Renal cortex interstitium (tissue), 15 donors: ENCODE results near the gene IL1B. TPM values are rescaled to one million over a fixed set of nuclear protein-coding genes. Genes with fewer than 3 reads are reported as not detected.

Experiments
- DNase-seq, 11 donors: peaks; one replicate each; pipeline ENCODE4 v3.0.0-alpha.2; 2013; ENCODE audit warnings: low read depth in 9 of 11, low spot score in 4 of 11; ENCODE audit errors: extremely low read depth in 1 of 11
- long read RNA-seq, 16 experiments: transcript quantifications; one replicate each; lab custom pipeline, GENCODE V29; 2026
- polyA plus RNA-seq, 3 donors: library from polyadenylated mRNA; unstranded; fragments of 120-200 nt; gene quantifications; one replicate each; pipeline ENCODE4 v1.2.1, GENCODE V29; 2013; ENCODE audit not compliant: insufficient read length in 3 of 3

Gene IL1B
- 1 to 10 TPM in 1 of 3 donors, under 1 TPM in 2; 0.53 to 2.9 (median 0.64) TPM for polyA plus RNA-seq
- long read RNA-seq, donor 1: 0 reads
- long read RNA-seq, donor 2, partial matches to known transcripts: 0 of 1 reads
- long read RNA-seq, donor 2, other reads (novel, unspliced or antisense): 0 of 1 reads
- long read RNA-seq, donor 3: 0 reads
- long read RNA-seq, donor 4: 0 reads
- long read RNA-seq, donor 5: 0 reads
- long read RNA-seq, donor 6: 0 reads
- long read RNA-seq, donor 7: 0 reads
- long read RNA-seq, donor 8: 0 reads
- long read RNA-seq, donor 9: 0 reads
- long read RNA-seq, donor 10: 0 reads
- long read RNA-seq, donor 11: 0 reads
- long read RNA-seq, donor 12: 0 reads
- long read RNA-seq, donor 13: 0 reads
- long read RNA-seq, donor 14: 0 reads
- long read RNA-seq, donor 15: 0 reads
- long read RNA-seq, donor 16: 0 reads

- DNase-seq: no peak
These were observed at the start of gene IL1B for GRCh38 chr2:112836695-112837117. Gene IL1B (minus strand): TSS chr2:112836779. CDS start chr2:112836229, 550 bp downstream.

- no peak for DNase-seq
These were observed 49.7 kb upstream of the IL1B start for GRCh38 chr2:112886291-112886690.

- DNase-seq: no peak
These were observed 48.9 kb upstream of the IL1B start for GRCh38 chr2:112885506-112885902.

DNA sequence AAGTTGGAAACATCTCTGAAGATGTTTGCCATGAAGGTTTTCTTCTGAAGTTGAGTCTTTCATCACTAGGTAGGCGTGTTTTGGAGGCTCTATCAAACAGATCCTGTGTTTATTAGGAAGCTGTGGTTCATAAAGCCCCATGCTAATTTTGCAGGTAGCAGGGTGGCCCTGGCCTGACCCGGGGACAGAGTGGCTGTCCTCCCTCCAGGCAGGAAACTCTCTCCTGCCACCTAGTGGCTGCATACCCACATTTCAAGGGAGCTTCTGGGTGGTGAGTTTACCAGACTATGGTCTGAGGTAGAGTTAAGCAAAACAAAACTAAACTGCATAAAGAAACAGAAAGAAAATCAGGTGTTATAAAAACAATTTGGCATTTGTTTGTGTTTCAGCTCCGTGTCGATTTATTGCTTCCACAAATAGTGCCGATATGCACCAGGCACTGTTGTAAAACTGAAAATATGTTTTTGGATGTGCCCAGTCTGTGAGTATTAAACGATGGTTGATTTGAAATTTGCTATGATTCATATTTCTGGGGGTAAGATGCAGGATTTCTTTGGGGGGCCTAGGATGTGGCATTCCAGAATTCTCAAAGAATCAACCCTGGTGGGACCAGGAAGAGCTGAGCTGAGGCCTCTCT is 48.4 kb upstream of the IL1B start:
- DNase-seq: no peak

- DNase-seq: no peak
These were observed 47.1 kb upstream of the IL1B start for GRCh38 chr2:112883669-112884068.

DNA sequence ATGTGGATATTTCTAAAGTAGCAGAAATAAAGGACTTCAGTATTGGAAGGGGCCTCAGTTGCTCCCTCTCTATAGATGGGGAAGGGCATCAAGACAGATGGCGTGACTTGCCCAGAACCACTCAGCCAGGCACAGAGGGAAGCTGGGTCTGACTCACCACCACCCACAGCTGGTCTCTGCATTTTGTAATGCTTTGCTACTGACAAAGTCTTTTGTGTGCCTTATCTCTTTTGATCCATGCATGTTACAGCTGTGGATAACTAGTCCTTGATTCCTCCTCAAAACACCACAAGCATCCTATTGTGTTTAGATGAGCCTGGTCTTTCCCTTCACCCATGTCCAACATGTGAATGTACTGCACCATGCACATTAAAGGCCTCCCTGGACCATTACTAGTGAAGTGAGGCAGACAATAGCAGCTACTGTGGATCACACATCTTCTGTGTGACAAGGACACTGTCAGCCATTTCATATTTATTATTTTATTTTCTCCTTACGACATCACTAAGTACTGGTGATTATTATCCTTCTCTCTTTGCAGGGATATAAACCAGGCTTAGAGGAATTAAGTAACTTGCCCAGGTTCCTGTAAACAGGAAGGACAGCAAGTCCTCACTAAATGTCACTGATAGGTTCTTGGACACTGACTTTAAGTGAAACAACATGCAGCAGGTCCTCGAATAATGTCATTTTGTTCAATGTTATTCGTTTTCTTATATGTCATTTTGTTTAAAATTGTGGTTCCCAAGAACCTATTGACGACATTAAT is 44.8 kb upstream of the IL1B start:
- no peak for DNase-seq

DNA sequence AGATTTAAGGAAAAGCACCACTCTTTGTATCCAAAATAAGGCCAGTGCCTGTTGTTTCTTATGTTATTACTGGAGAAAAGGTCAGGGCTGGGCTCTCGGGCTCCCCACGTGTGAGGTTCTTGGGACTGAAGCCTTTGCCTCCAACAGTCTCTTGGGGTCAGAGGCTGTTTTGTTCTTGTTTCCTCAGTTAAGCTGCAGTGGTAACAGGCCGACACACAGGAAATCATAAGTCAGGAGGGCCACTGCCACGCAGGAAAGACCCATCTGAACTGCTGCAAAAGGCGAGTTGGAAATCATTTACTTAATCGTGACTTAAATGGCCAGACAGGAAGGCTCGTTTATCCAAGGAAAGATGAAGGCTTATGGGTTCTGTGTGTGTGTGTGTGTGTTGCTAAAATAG is 44.1 kb upstream of the IL1B start:
- no peak for DNase-seq

- no peak for DNase-seq
These were observed 43.5 kb upstream of the IL1B start for GRCh38 chr2:112880091-112880531.

DNA sequence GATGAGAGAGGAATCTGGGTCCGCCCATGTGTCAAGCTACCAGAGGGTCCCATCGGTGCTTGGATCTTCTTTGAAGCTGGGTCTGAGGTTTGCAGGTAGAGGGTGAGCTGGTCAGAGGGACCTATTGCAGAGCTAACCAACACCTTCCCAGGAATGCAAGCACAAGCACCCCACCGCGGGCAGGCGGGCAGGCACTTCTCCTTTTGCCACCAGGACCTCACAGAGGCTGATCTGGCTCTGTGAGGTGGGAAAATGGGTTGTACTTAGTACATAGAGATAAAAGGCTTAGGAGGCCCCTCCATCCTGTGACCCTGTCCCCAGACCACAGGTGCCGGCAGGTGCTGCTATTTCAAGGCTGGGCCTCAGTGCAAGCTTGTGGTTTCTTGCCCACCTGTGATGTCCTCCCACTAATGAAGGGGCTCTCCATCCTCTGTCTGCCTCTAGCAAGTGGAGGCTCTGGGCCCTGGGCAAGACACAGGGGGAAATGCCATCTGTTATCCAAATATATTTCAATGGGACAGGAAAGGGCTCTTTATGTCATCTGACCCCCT is 43.0 kb upstream of the IL1B start:
- DNase-seq: no peak

DNA sequence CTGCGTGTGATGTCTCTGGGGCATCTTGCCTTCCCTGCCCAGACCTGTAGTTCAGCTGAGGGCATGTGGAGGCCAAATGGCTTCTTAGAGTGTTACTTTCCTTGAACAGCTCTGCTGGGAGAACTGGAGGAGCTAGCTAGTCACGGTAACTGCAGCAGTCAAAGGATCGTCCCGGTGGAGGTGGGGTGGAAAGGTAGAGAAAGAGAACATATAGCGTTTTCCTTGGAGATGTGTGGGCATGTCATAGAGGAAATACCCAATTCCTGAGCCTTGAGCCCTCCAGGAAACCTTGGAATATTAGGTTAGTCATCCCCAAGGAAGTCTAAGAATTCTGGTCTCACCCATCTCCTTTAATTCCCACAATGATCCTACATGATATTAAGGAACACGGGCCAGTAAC is 40.8 kb upstream of the IL1B start:
- no peak for DNase-seq

GRCh38 chr2:112876971-112877361 is 40.4 kb upstream of the IL1B start:
- DNase-seq: no peak

DNA sequence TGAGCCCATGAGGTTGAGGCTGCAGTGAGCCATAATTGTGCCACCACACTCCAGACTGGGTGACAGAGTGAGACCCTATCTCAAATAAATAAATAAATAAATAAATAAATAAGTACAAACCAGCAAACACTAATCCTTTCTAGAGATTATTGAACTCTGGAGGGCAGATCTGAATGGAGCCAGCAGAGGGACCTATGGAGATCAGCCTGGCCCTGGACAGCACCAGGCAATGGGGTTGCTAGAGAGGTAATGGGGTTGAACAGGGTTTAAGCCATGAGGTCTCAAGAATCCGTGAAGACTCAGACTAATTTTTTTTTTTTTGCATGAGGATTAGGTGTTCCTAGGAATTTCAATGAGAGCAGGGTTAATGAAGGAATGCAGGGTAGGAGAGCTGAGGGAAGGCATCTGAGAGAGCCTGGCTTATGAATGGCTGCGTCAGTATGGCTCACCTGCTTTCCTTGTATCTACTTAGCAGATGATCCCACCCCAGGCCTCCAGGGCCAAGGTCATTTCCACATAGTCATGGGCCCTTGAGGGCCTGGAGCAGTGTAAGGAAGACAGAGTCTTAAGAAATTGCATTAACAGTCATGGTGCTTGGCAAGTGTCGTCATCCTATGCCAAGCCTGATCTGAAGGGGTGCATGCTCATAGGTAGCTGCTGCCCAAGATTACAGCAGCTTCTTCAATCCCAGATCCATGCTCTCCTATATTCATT is 39.8 kb upstream of the IL1B start:
- no peak for DNase-seq

- DNase-seq: no peak
These were observed 34.6 kb upstream of the IL1B start for GRCh38 chr2:112870841-112871835.

DNA sequence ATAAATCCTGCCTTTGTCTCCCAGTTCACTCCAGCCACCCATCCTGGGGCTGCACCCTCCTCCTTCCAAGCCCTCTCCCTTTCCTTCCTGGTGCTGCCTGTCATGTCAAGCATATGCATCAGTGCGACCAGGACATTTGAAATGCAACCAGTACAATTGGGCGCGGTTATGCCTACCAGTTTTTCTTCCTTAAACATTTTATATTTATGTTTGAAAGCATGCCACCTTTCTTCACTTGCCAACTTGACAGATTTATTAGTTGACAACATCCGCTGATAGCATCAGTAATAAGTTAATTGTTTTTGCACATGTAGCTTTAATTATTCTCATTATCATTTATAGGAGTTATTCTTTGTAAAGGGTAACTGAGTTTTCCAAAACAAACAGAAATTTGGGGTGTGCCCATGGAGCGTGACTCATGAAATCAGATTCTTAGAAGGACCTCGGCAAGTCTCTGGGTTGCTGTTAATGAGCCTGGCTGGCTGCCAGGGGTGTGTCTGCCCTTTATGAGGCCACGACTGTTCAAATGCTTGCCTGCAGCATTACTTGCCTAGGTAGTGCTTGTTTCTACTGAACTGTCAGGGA is 32.8 kb upstream of the IL1B start:
- peak; percentile 3 to 72 (median 44) for DNase-seq

GRCh38 chr2:112867701-112868631 is 31.4 kb upstream of the IL1B start:
- DNase-seq: no peak

DNA sequence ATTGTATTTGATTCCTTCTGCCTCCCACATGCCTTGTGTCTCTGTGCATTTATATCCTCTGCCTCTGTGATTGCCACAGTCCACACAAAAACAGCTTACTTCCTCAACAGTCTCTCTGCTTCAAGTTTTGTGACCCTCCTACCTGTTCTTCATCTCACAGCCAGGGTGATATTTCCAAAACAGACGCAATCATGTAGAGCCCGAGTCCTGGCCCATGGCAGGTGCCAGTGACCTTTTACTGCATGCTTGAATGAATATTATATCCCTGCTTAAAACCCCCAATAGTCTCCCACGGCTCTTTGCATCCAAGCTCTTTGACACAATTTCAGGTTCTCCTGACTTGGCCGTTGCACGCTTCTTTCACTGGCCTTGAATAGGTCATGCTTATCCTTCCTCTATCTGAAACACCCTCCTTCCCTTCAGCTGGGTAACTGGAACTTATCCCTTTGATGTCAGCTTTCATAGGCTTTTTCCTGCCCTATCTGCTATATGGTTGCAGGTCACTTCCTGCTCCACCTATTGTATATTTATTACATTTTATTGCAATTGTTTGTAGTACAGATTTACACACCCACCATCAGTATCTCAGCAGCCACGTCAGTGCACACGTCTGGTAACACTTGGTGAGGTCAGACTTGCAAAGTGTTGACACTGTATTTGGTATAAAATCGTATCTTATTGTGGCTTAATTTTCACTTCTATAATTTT is 29.7 kb upstream of the IL1B start:
- no peak for DNase-seq
